ENCODE data around the gene ZNF521.

Gene ZNF521

DNA sequence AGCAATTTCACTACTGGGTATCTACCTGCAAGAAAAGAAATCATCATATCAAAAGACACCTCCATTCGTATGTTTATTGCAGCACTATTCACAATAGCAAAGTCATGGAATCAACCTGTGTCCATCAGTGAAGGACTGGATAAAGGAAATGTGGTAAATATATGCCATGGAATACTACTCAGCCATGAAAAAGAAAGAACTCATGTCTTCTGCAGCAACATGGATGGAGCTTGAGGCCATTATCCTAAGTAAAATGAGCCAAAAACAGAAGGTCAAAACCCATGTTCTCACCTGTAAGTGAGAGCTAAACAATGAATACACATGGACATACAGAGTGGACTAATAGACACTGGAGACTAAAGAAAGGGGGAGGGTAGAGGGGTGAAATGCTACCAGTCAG lies 322.2 kb downstream of the ZNF521 start:
- no peak for DNase-seq (ENCODE audit: low read depth)

DNA sequence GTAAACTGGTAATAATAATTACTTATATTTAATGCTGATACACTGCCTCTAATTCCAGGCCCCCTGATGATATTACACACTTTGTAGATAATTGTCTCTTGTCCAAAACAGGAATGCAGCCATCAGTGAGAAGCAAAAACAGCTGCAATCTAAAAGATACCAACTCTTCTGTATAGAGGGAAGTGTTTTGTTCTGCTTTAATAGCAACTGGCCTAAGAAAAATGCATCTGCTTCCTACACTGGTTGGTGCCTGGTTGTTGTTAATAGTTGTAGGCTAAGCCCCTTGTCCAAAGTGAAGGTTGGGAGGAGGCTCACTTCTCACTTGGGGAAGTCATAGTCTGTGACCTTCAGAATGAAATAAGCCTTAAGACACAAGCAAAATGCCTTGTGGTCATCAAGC lies 332.0 kb downstream of the ZNF521 start:
- no peak for DNase-seq (ENCODE audit: low read depth)

- no peak for DNase-seq (ENCODE audit: low read depth)
Observed at GRCh38 chr18:25019086-25019860, 332.7 kb downstream of the ZNF521 start.

DNA sequence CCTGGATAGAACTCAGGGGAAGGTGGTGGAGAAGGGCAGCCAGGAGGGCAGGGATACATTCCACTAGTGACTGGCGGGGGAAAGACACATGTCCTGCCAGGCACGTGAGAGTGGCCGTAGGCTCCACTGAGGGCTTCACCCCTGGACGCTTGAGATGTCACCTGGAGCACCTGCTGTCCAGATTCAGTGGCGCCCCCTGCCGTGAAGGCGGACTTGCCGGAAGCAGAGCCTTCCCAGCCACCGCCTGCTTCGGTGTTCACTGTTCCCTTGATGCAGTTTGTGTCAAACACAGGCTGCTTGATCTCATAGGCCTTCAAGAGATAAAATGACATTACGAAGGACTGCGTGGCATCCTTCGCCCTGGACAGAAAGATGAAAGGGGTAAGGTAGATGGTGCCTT lies 335.3 kb downstream of the ZNF521 start:
- no peak for DNase-seq (ENCODE audit: low read depth)

DNA sequence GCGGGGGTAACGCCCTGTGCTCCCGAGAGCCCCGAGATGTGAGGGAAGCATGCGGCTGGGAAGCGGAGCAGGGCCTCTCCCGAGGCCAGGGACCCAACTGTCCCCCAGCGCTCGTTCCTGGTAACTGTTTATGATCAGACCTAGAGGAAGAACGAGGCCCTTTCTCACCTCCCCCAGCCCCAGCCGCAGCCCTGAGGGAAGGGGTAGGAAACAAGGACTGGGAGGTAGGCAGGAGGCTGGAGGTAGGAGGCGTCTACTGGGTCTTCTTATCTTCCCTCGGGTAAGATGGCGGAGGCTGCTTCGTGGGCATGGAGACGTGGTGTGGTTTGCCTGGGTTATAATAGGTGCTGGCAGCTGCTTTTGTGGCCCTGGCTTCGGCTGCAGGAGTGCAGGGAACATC lies 335.8 kb downstream of the ZNF521 start:
- no peak for DNase-seq (ENCODE audit: low read depth)

All from activated gamma-delta T cell treated with anti-CD3 and anti-CD28 coated beads, Interleukin-2, amount 50 U/mL, for 16 hours (primary cell).